ENCODE results near the gene EVA1C. TPM values are rescaled to one million over a fixed set of nuclear protein-coding genes. Genes with fewer than 3 reads are reported as not detected.

The EVA1C gene
- total RNA-seq, 1 donor from 2014 or later: 7.6 TPM

- H3K4me3 Mint-ChIP-seq: peak overlapping the region; percentile 91
- H3K4me1 Mint-ChIP-seq (ENCODE audit: low read depth): peaks cover 46% of the 10 kb centered on the region
- peaks cover 16% of the 10 kb centered on the region for H3K36me3 Mint-ChIP-seq (ENCODE audit: low read depth)
- no peaks in the 10 kb centered on the region for H3K9me3 Mint-ChIP-seq
- no peak for DNase-seq (ENCODE audit: low spot score)
- intact Hi-C loops (cut with micrococcal nuclease): loop anchor here (1.0 kb wide), 8 partner anchors 18 to 379 kb away; partner anchors contain the start of genes CFAP298 and MIS18A
- H3K27me3 Mint-ChIP-seq (ENCODE audit: insufficient read depth): peaks cover 7% of the 10 kb centered on the region
- peak overlapping the region; percentile 88 for H3K27ac Mint-ChIP-seq
Measured at GRCh38 chr21:32393677-32394001, 18.9 kb upstream of the EVA1C start.

DNA sequence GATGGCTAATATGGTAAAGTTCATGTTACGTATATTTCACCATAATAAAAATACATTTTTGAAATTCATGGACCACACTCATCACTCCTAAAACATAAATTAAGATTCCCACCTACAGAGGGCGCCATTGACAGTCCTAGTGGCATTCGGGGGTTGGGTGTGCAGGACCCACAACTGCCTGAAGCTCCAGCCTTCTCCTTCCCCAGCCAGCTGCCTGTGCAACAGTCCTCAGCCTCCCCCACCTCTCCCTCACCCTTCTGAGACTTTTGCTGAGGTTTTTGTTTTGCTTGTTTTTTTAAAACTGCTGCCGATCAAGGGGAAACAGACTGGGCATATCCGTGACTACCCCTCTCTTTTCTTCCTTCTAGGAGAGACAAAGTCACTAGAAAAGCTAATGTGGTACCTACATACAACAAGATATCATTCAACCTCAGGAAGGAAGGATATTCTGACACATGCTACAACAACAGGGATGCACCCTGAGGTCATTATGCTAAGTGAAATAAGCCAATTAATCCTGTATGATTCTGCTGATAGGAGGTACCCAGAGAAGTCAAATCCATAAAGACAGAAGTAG, 9.2 kb upstream of the EVA1C start:
- H3K4me1 Mint-ChIP-seq (ENCODE audit: low read depth): peaks cover 10% of the 10 kb centered on the region
- H3K36me3 Mint-ChIP-seq (ENCODE audit: low read depth): no peaks in the 10 kb centered on the region
- H3K27me3 Mint-ChIP-seq (ENCODE audit: insufficient read depth): peaks cover 15% of the 10 kb centered on the region
- H3K4me3 Mint-ChIP-seq: no peak overlapping the region
- no peak overlapping the region for H3K27ac Mint-ChIP-seq
- H3K9me3 Mint-ChIP-seq: no peaks in the 10 kb centered on the region
- intact Hi-C loops (cut with micrococcal nuclease): loop anchor here (1.0 kb wide), 2 partner anchors 166 to 198 kb away; no protein-coding TSS in a partner anchor
- peak; percentile 25 for DNase-seq (ENCODE audit: low spot score)

GRCh38 chr21:32406405-32406804, 6.1 kb upstream of the EVA1C start:
- no peak overlapping the region for H3K4me3 Mint-ChIP-seq
- H3K9me3 Mint-ChIP-seq: no peaks in the 10 kb centered on the region
- H3K27ac Mint-ChIP-seq: no peak overlapping the region

DNA sequence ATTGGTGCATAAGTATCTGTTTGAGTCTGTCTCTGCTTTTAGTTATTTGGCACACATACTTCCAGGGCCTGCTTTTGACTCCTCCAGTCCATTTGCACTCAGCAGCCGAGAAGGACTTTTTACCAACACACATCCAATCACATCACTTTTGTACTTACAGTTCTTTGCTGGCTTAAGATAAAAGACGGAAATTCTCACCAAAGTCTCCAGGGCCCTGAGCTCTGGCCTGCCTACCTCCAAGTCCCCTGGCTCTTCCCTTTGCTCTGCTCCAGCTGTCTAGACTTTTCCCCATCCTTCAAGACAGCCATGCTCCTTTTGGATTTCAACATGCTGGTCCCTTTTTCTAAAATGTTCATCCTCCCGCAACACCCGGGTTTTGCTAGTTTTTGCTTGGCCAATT, 2.2 kb upstream of the EVA1C start:
- H3K4me1 Mint-ChIP-seq (ENCODE audit: low read depth): peaks cover 33% of the 10 kb centered on the region
- H3K9me3 Mint-ChIP-seq: no peaks in the 10 kb centered on the region
- no peak for DNase-seq (ENCODE audit: low spot score)
- H3K36me3 Mint-ChIP-seq (ENCODE audit: low read depth): peaks cover 3% of the 10 kb centered on the region
- H3K27ac Mint-ChIP-seq: no peak overlapping the region
- H3K4me3 Mint-ChIP-seq: no peak overlapping the region
- intact Hi-C loops (cut with micrococcal nuclease): loop anchor here (2.0 kb wide), 1 partner anchor 191 kb away; no protein-coding TSS in a partner anchor
- H3K27me3 Mint-ChIP-seq (ENCODE audit: insufficient read depth): peaks cover 10% of the 10 kb centered on the region

More at GRCh38 chr21:32406405-32406804, 6.1 kb upstream of the EVA1C start:
- no peaks in the 10 kb centered on the region for H3K27me3 Mint-ChIP-seq (ENCODE audit: insufficient read depth)
- H3K36me3 Mint-ChIP-seq (ENCODE audit: low read depth): peaks cover 3% of the 10 kb centered on the region
- peaks cover 22% of the 10 kb centered on the region for H3K4me1 Mint-ChIP-seq (ENCODE audit: low read depth)
- intact Hi-C loops (cut with micrococcal nuclease): no loop called here
- no peak for DNase-seq (ENCODE audit: low spot score)

GRCh38 chr21:32410916-32411315, 1.6 kb upstream of the EVA1C start:
- intact Hi-C loops (cut with micrococcal nuclease): loop anchor here (1.0 to 2.0 kb wide), 4 partner anchors 18 to 190 kb away; partner anchors contain the start of genes MIS18A and URB1
- Mint-ChIP-seq H3K36me3 (ENCODE audit: low read depth) (peaks cover 3% of the 10 kb centered on the region), H3K9me3 (no peaks in the 10 kb centered on the region), H3K27ac (peak overlapping the region; percentile 36), H3K4me1 (ENCODE audit: low read depth) (peaks cover 33% of the 10 kb centered on the region), H3K27me3 (ENCODE audit: insufficient read depth) (peaks cover 10% of the 10 kb centered on the region), H3K4me3 (peak overlapping the region; percentile 94)
- DNase-seq (ENCODE audit: low spot score): no peak

- Mint-ChIP-seq H3K27me3 (ENCODE audit: insufficient read depth) (peaks cover 12% of the 10 kb centered on the region), H3K9me3 (no peaks in the 10 kb centered on the region), H3K4me3 (peak overlapping the region; percentile 94), H3K27ac (peak overlapping the region; percentile 87), H3K36me3 (ENCODE audit: low read depth) (peaks cover 3% of the 10 kb centered on the region), H3K4me1 (ENCODE audit: low read depth) (peaks cover 33% of the 10 kb centered on the region)
- DNase-seq (ENCODE audit: low spot score): peak; percentile 46
- intact Hi-C loops (cut with micrococcal nuclease): loop anchor here (1.0 to 2.0 kb wide), 6 partner anchors 18 to 201 kb away; partner anchors contain the start of genes CFAP298, MIS18A and URB1
Measured at GRCh38 chr21:32411350-32412161, 950 bp upstream of the EVA1C start.

DNA sequence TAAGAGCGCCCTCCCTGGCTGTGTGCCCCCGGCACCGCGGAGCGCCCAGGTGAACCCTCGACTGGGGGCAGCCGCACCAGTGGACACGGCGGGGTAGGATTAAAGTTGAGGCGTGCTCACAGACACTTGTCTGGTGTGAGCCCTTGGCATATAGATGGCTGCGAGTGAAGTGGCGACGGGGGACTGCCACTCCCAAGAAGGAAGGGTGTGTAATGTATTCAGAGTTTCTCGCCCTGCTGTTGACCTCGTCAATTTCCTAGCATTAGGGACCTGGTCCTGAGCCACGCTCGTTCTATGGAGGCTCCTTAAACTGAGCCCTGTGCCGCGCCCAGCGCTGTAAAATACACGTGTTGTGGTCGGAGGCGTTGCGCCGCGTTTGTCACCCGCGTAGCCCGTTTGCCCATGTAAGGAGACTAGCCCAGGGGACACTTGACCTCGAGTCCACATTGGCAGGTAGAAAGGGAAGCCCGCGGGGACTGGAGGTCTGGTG, 554 bp downstream of the EVA1C start:
- DNase-seq (ENCODE audit: low spot score): no peak
- H3K36me3 Mint-ChIP-seq (ENCODE audit: low read depth): peaks cover 3% of the 10 kb centered on the region
- H3K9me3 Mint-ChIP-seq: no peaks in the 10 kb centered on the region
- H3K27ac Mint-ChIP-seq: peak overlapping the region; percentile 73
- intact Hi-C loops (cut with micrococcal nuclease): no loop called here
- peaks cover 12% of the 10 kb centered on the region for H3K27me3 Mint-ChIP-seq (ENCODE audit: insufficient read depth)
- peak overlapping the region; percentile 89 for H3K4me3 Mint-ChIP-seq
- H3K4me1 Mint-ChIP-seq (ENCODE audit: low read depth): peaks cover 32% of the 10 kb centered on the region

- peaks cover 25% of the 10 kb centered on the region for H3K4me1 Mint-ChIP-seq (ENCODE audit: low read depth)
- intact Hi-C loops (cut with micrococcal nuclease): no loop called here
- H3K27ac Mint-ChIP-seq: peak overlapping the region; percentile 3
- peaks cover 3% of the 10 kb centered on the region for H3K36me3 Mint-ChIP-seq (ENCODE audit: low read depth)
- peak overlapping the region; percentile 89 for H3K4me3 Mint-ChIP-seq
- DNase-seq (ENCODE audit: low spot score): no peak
- no peaks in the 10 kb centered on the region for H3K9me3 Mint-ChIP-seq
- peaks cover 12% of the 10 kb centered on the region for H3K27me3 Mint-ChIP-seq (ENCODE audit: insufficient read depth)
Measured at GRCh38 chr21:32413697-32414578, 1.4 kb downstream of the EVA1C start.

DNA sequence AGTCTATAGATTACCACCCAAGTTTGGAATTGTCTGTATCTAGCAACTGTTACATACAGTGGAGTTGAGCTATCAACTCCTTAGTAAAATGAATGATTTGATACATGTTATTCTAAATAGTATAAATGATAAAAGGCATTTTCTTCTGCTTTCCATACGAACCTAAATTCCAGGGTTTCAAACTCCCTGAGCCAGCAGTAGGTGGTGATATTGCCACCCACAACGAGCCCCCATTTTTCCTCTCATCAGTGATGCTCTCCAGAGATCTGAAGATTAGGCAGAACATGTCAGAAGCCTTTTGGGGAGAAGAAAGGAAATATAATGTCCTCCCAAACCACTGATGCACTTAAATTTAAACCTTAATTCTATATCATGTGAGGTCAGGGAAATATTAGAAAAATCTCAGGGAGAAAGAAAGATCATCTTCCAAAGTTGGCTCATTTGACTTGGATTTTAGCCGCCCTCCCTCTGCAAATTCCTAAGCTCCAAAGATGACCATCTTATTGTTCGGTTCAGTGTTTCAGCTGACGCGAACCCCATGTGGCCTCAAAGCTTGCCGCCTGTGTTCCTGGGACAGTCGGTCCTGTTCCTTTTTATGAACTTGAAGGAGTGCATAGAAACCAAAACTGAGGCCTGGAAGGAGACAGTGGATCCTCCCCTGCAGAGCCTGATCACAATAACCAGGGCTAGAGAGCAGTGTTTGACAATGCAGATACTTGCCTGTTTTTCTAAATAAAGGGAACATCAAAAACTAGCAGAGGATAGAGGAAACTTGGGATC, 2.3 kb downstream of the EVA1C start:
- peaks cover 25% of the 10 kb centered on the region for H3K4me1 Mint-ChIP-seq (ENCODE audit: low read depth)
- no peak overlapping the region for H3K27ac Mint-ChIP-seq
- no peak overlapping the region for H3K4me3 Mint-ChIP-seq
- no peaks in the 10 kb centered on the region for H3K9me3 Mint-ChIP-seq
- peaks cover 12% of the 10 kb centered on the region for H3K27me3 Mint-ChIP-seq (ENCODE audit: insufficient read depth)
- H3K36me3 Mint-ChIP-seq (ENCODE audit: low read depth): peaks cover 3% of the 10 kb centered on the region
- intact Hi-C loops (cut with micrococcal nuclease): no loop called here
- no peak for DNase-seq (ENCODE audit: low spot score)

DNA sequence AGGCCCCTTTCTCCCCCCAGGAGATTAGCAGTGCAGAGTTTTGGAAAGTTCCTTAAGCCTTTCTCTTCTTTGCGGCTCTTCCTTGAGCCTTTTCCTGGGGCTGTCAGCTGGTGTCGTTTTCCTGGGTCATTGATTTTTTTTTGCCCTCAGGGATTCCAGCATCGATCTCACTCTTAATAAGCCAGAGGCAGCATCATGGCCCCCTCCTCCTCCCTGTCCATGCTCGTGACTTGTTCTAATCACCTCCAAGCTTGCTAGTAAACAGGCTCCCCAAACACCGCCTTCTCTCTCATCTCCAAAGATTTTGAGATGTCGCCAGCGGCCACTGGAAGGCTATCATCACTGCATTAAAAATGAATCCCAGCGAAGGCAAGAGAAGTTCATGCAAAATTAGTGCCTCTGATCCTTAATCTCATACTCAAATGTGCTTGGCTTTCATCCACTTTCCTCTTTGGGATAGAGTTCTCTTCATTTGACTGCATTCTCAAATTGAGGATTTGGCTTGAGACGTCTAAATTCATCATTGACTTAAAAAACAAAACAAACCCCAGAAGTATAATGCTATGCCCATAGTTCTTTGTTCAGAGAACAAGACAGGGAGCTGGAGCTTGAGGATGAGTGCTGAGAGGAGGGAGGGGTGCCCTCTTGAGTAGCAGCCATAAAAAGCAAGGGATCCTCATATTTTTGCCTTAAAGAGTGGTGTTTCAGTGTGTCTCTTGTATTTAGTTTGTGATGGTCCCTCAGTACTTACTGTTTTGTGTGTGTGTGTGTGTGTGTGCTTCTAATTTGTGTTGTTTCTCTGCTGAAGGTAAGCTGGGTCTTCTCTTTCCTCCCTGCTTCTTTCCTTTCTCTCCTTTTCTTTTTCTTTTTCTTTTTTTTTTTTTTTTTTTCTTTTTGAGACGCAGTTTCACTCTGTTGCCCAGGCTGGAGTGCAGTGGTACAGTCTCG, 3.2 kb downstream of the EVA1C start:
- H3K4me3 Mint-ChIP-seq: no peak overlapping the region
- H3K4me1 Mint-ChIP-seq (ENCODE audit: low read depth): peaks cover 23% of the 10 kb centered on the region
- no peaks in the 10 kb centered on the region for H3K9me3 Mint-ChIP-seq
- H3K27me3 Mint-ChIP-seq (ENCODE audit: insufficient read depth): peaks cover 12% of the 10 kb centered on the region
- intact Hi-C loops (cut with micrococcal nuclease): no loop called here
- H3K27ac Mint-ChIP-seq: no peak overlapping the region
- H3K36me3 Mint-ChIP-seq (ENCODE audit: low read depth): peaks cover 2% of the 10 kb centered on the region
- no peak for DNase-seq (ENCODE audit: low spot score)

DNA sequence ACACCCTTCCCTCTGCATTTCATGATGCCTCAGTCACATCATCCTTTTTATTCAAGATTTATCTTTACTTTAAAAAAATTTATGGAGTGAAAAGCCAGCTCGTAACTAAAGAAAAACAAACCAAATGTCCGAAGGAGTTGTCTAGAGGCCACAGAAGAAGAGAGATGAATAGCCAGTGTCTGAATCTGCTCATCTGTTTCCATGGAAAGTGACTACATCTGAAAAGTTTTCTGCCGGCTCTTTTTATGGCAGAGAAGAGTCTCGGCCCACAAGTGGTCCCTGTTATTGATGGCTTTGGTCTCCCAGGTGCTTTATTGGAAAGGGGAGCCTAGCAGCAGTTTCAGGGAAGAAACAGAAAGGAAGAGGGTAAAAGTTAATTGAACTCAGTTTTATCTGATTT, 5.6 kb downstream of the EVA1C start:
- Mint-ChIP-seq H3K27me3 (ENCODE audit: insufficient read depth) (peaks cover 11% of the 10 kb centered on the region), H3K4me1 (ENCODE audit: low read depth) (peaks cover 9% of the 10 kb centered on the region), H3K4me3 (no peak overlapping the region), H3K36me3 (ENCODE audit: low read depth) (no peaks in the 10 kb centered on the region), H3K9me3 (no peaks in the 10 kb centered on the region), H3K27ac (no peak overlapping the region)
- intact Hi-C loops (cut with micrococcal nuclease): no loop called here
- DNase-seq (ENCODE audit: low spot score): no peak

Data from activated T-helper 1 cell treated with anti-CD3 and anti-CD28 coated beads, Interleukin-12 subunit alpha, Interleukin-12 subunit beta, Interleukin-2, Interleukin-4 antibody, amounts not matched to agents 30 ng/mL and 10 ng/mL and 1 ng/mL, durations not matched to agents 14 hours and 24 hours and 36 hours (primary cell).